HUES64 (cell line): ENCODE measurements around the gene RSRP1.

Experiments used
- H3K27ac ChIP-seq: 2 replicates; pipeline ENCODE4 v1.7.0; 2013; ENCODE audit warnings: low read depth, low read length, inconsistent platforms
- H3K27me3 ChIP-seq: 2 replicates; pipeline ENCODE4 v1.6.1; 2013; ENCODE audit warnings: mild to moderate bottlenecking, low read length; ENCODE audit not compliant: insufficient read depth
- H3K36me3 ChIP-seq: 2 replicates; pipeline ENCODE4 v1.6.1; 2013; ENCODE audit warnings: mild to moderate bottlenecking, low read length; ENCODE audit not compliant: insufficient read depth
- H3K4me1 ChIP-seq: 2 replicates; pipeline ENCODE4 v1.6.1; 2013; ENCODE audit warnings: mild to moderate bottlenecking, low read length, moderate library complexity; ENCODE audit not compliant: insufficient read depth
- H3K4me3 ChIP-seq: 2 replicates; pipeline ENCODE4 v1.5.1; 2013; ENCODE audit warnings: mild to moderate bottlenecking, low read length, moderate library complexity
- H3K9ac ChIP-seq: 2 replicates; pipeline ENCODE4 v1.6.1; 2013; ENCODE audit warnings: mild to moderate bottlenecking, low read depth, low read length
- H3K9me3 ChIP-seq: 2 replicates; pipeline ENCODE4 v1.6.1; 2013; ENCODE audit warnings: low read depth, low read length; ENCODE audit not compliant: insufficient read depth
- WGBS: fragments of 150-250, 120-280 bp; methylation state at CpG from one replicate; pipeline ENCODE4 v1.1.7; 2013; ENCODE audit warnings: missing lambda C conversion rate; 5-methylcytosine and 5-hydroxymethylcytosine counted together

The RSRP1 gene

DNA sequence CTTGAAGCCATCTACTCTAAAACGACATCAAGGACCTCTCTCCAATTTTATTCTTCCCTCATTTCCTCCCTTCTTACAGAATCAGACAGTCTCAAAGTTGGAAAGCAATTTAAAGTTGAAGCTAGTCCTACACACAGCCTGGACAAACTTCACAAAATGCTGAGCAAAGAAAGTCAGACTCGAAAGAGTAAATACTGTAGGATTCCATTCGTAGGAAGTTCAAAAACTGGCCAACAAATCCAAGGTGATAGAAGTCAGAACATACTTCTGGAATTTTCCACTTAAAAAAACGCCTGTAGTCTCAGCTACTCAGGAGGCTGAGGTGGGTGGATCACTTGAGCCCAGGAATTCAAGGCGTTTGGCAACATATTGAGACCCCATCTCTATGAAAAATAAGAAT, 34.5 kb downstream of the RSRP1 start:
- Histone ChIP-seq H3K4me3 (no peak overlapping the region), H3K27me3 (no peaks in the 10 kb centered on the region), H3K4me1 (no peaks in the 10 kb centered on the region), H3K9ac (no peak overlapping the region), H3K9me3 (no peaks in the 10 kb centered on the region), H3K27ac (no peak overlapping the region), H3K36me3 (no peaks in the 10 kb centered on the region)
- 89% methylated on average over 5 of the region's 5 CpGs for WGBS

DNA sequence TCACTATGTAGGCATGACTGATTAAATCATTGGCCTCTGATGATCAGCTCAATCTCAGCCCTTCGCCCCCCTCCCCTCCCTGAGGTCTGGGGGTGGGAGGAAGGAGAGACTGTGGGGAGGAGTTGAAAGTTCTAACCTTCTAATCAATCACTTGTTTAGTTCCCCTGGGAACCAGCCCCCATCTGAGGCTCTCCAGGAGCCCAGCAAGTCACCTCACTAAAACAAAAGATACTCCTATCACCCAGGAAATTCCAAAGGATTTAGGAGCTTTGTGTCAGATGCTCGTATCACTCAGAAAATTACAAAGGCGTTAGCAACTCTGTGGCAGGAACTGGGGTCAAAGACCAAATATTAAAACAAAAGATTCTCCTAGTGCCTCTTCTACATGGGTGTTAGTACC, 36.5 kb downstream of the RSRP1 start:
- 47% methylated on average over 2 of the region's 3 CpGs for WGBS
- no peaks in the 10 kb centered on the region for H3K4me1 ChIP-seq
- H3K36me3 ChIP-seq = no peaks in the 10 kb centered on the region
- H3K9me3 ChIP-seq = no peaks in the 10 kb centered on the region
- no peak overlapping the region for H3K4me3 ChIP-seq
- H3K27me3 ChIP-seq = no peaks in the 10 kb centered on the region
- no peak overlapping the region for H3K27ac ChIP-seq
- H3K9ac ChIP-seq = no peak overlapping the region

DNA sequence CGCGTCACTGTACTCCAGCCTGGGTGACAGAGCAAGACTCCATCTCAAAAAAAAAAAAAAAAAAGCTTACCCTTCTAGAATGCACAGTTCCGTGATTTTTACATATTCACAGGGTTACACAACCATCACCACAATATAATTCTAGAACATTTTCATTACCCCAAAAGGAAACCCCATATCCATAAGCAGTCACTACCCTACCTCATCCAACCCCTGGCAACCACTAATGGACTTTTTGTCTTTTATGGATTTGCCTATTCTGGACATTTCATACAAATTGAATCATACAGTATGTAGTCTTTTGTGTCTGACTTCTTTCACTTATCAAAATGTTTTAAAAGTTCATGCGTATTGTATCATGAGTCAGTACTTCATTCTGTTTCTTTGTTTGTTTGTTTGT, 37.7 kb downstream of the RSRP1 start:
- Histone ChIP-seq H3K4me1 (no peaks in the 10 kb centered on the region), H3K9me3 (no peaks in the 10 kb centered on the region), H3K27me3 (no peaks in the 10 kb centered on the region), H3K27ac (no peak overlapping the region), H3K4me3 (no peak overlapping the region), H3K36me3 (no peaks in the 10 kb centered on the region), H3K9ac (no peak overlapping the region)
- 98% methylated on average over 4 of the region's 4 CpGs for WGBS

DNA sequence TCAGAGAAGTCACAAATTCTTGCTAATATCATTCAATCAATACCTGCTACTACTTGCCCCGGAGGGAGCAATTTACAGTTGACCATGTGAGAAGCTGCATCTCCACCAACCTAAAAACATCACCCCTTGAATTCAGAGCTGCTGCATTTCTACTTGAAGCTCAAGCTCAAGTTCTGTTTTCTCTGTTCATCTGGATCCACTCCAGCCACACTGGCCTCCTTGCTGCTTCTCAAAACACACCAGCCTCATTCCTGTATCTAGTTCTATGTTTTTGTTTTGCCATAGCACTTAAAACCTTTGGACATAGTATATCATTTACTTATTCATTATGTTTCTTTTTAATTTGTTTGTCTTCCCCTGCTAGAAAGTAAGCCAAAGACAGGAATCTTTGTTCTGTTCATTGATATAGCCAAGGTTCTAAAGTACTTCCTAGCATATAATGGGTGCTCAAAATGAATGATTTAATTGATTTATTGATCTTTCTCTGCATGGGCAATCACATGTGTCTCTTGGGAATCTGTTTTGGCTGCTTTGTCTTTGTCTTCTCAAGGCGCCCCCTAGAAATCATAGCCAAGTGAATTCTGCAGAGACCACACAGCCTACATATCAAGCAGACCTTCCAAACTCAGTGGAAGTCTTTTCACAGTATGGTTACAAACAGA, 38.6 kb downstream of the RSRP1 start:
- Histone ChIP-seq H3K9me3 (no peaks in the 10 kb centered on the region), H3K9ac (no peak overlapping the region), H3K4me1 (0 out of 2 replicates have a peak, but pooled peaks cover 5% of the 10 kb centered on the region), H3K27me3 (no peaks in the 10 kb centered on the region), H3K36me3 (no peaks in the 10 kb centered on the region), H3K27ac (no peak overlapping the region), H3K4me3 (no peak overlapping the region)
- WGBS = 86% methylated on average over 2 of the region's 2 CpGs

DNA sequence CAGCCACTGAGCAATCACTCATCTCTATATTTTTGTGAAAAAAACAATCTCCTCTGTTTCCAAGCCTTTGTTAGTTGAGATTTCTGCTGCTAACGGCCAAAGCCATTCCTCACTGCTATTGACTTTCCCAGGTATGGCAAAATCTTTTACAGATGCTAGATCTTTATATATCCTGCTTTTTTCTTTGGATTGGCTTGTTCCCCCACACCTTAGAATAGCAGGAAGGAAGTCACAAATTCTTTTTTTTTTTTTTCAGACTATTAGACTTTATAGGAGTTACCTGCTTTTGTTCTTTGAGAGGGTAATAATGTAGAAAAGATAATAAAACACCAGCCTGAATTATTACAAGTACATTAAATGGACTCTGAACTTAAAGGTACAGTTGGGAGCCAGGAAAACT, 39.2 kb downstream of the RSRP1 start:
- no peak overlapping the region for H3K4me3 ChIP-seq
- H3K9ac ChIP-seq = no peak overlapping the region
- H3K36me3 ChIP-seq = no peaks in the 10 kb centered on the region
- H3K27ac ChIP-seq = no peak overlapping the region
- no peaks in the 10 kb centered on the region for H3K27me3 ChIP-seq
- H3K4me1 ChIP-seq = 0 out of 2 replicates have a peak, but pooled peaks cover 6% of the 10 kb centered on the region
- 81% methylated on average over 1 of the region's 1 CpG for WGBS
- H3K9me3 ChIP-seq = no peaks in the 10 kb centered on the region

DNA sequence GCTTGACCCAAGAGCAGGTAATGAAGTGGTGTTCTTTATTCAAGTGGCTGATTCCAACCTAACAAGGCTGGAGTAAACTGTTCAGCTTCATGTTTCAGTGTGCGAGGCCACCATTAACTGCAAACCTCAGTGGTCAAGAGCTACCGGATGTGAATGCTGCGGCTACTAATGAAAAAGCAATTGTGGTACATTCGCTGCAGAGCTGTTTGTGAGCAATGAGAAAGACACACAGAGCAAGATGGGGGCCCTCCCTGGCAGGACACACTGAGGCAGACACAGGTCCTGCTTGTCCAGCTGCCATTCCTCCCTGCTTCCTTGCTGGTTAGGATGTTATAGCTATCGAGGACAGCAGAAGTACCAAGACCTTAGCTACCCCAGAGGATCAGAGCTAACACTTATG, 41.1 kb downstream of the RSRP1 start:
- Histone ChIP-seq H3K4me1 (0 out of 2 replicates have a peak, but pooled peaks cover 6% of the 10 kb centered on the region), H3K9me3 (no peaks in the 10 kb centered on the region), H3K9ac (no peak overlapping the region), H3K27ac (no peak overlapping the region), H3K36me3 (no peaks in the 10 kb centered on the region), H3K27me3 (no peaks in the 10 kb centered on the region), H3K4me3 (no peak overlapping the region)
- WGBS = 92% methylated on average over 5 of the region's 5 CpGs

DNA sequence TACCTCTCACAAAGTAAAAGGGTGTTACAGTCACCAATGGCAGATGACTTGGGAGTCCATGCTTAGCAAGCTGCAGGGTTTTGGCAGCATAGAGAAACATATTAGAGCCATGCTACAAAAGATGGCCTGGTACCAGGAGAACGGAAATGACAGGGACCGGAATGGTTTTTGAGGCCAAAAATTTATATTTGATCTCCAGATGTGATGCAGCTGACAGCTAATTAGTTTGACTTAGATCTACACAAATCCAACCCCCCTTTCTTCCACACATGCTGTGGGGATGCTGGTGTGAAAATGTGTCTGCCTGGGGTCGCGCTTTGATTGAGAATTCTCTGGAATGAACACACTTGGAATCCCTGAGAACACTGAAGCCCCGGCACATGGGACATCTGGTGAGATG, 41.5 kb downstream of the RSRP1 start:
- Histone ChIP-seq H3K27me3 (no peaks in the 10 kb centered on the region), H3K9ac (no peak overlapping the region), H3K4me3 (no peak overlapping the region), H3K27ac (no peak overlapping the region), H3K4me1 (0 out of 2 replicates have a peak, but pooled peaks cover 6% of the 10 kb centered on the region), H3K9me3 (no peaks in the 10 kb centered on the region), H3K36me3 (no peaks in the 10 kb centered on the region)
- 97% methylated on average over 5 of the region's 5 CpGs for WGBS

DNA sequence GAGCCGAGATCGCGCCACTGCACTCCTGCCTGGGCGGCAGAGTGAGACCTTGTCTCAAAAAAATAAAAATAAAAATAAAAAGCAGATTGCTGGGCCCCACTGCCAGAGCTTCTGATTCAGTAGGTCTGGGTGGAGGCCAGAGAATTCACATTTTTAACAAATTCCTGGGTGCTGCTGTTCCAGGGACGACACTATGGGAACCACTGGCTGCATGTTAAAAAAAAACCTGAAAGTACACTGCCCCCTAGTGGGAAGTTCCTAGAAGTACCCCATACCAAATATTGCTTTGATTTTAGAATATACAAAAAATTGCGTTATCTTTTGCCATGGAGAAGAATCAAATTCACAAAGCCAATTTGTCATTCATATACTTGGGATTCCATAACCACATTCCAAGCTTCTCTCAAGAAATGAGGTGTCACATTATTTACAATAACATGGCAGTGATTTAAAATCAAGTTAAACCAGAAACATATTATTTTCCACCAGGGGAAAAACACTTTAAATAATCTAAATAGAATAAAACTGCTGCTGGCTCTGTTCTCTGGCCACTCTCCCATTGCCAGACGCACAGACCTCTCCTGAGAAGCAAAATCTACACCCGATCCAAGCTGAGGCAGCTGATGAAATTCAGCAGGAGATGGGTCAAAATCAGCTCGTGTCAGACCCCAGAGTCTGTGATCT, 42.3 kb downstream of the RSRP1 start:
- H3K27ac ChIP-seq = no peak overlapping the region
- 73% methylated on average over 8 of the region's 9 CpGs for WGBS
- no peaks in the 10 kb centered on the region for H3K9me3 ChIP-seq
- H3K4me1 ChIP-seq = 0 out of 2 replicates have a peak, but pooled peaks cover 7% of the 10 kb centered on the region
- H3K36me3 ChIP-seq = no peaks in the 10 kb centered on the region
- no peak overlapping the region for H3K9ac ChIP-seq
- no peak overlapping the region for H3K4me3 ChIP-seq
- no peaks in the 10 kb centered on the region for H3K27me3 ChIP-seq

DNA sequence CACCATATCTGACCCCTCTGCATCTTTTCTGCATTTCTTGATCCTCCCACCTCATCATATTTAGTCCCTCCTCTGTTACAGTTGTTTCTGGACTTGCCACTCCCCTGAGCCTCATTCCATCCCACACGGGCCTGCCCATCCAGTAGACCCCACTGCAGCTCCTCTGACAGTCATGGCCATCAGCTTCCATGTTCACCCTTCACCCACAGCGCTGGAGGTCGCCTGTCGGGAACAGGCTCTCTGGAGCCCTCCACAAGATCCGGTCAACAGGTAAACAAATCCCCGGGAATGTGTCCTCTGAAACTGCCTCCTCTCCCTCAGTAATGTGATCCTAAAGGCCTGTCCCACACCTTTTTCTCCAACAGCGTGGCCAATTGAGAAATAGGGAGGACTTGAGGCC, 46.2 kb downstream of the RSRP1 start:
- H3K4me1 ChIP-seq = 0 out of 2 replicates have a peak, but pooled peaks cover 12% of the 10 kb centered on the region
- H3K9me3 ChIP-seq = no peaks in the 10 kb centered on the region
- H3K27me3 ChIP-seq = no peaks in the 10 kb centered on the region

DNA sequence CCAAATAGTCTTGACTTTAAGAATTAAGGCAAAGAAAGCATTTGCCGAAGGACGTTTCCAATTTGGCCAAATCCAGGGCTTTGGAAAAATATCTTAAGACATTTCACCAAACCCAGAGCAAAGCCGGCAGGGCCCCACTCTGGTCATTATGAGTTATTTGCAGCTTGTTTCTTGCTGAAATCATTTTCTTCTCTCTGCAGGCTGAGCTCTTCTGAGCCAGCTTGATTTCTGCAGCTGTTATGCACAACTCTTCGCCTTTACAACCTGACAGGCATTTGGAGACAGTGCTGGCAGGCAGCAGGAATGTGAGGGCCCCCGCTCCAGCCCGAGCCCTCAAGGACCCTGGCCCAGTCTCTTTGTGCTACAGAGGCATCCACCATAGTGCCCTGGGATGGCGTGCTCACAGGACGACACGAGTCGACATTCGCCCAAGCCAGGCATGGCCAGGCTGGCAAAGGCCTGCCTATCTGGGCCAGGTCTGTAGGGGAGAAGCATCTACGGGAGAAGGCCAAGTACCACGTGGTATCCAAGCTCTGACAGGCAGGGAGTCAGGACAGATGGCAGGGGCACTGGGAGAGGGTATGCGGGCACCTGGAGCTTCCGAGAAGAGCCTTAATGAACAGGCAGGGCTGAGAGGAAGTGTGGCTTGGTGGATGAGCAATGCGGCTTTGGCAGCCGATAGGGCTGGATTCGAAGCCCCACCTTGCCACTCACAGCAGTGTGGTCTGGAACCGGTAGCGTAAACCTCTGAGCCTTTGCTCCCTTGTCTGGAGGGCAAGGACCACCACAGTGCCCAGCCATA, 47.2 kb downstream of the RSRP1 start:
- Histone ChIP-seq H3K27ac (no peak overlapping the region), H3K9me3 (no peaks in the 10 kb centered on the region), H3K27me3 (no peaks in the 10 kb centered on the region), H3K4me1 (0 out of 2 replicates have a peak, but pooled peaks cover 12% of the 10 kb centered on the region), H3K36me3 (no peaks in the 10 kb centered on the region), H3K9ac (no peak overlapping the region), H3K4me3 (no peak overlapping the region)
- WGBS = 88% methylated on average over 20 of the region's 20 CpGs

More for the DNA sequence above, 46.2 kb downstream of the RSRP1 start:
- WGBS = 90% methylated on average over 6 of the region's 7 CpGs
- Histone ChIP-seq H3K27ac (no peak overlapping the region), H3K9ac (no peak overlapping the region), H3K4me3 (no peak overlapping the region), H3K36me3 (no peaks in the 10 kb centered on the region)

DNA sequence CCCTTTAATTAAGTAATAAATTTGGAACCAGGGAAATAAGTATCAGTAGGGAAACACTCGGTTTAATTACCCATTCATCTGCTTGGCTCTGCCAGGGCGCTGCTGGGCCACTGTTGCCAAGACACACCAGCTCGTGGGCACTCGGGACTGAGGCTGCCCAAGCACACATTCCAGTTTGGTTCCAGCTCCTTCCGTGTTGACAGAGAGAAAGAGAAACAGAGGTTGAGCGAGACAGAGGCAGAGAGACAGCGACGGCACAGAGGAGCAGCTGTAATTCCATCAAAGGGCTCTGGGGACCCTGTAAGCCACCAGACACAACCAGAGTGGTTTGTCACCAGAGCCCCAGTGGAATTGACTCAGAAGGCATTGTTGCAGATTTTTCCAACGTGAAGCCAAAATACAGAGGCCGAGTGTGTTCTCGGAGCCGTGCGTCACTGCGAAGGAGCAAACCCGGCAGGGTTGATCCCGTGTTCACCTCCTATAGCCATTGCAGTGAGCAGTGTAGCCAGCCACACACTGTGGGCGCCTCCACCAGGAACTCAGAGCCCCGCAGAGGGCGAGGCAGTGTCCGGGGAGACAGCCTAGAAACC, 48.5 kb downstream of the RSRP1 start:
- Histone ChIP-seq H3K9me3 (no peaks in the 10 kb centered on the region), H3K4me3 (no peak overlapping the region), H3K27me3 (no peaks in the 10 kb centered on the region), H3K36me3 (no peaks in the 10 kb centered on the region), H3K9ac (no peak overlapping the region), H3K27ac (no peak overlapping the region), H3K4me1 (0 out of 2 replicates have a peak, but pooled peaks cover 8% of the 10 kb centered on the region)
- WGBS = 89% methylated on average over 20 of the region's 20 CpGs
